BJ (cell line): Measurements from ENCODE around the gene PROM1. TPM values are rescaled to one million over a fixed set of nuclear protein-coding genes. Genes with fewer than 3 reads are reported as not detected.

Experiments used
- CTCF ChIA-PET: fragments of 350-600 bp; formaldehyde crosslinking; extraction: SDS; loops from one replicate; lab custom pipeline; 2021; ENCODE audit warnings: antibody characterized with exemption, inconsistent platforms; lab: Yijun Ruan, JAX
- POLR2A ChIA-PET: fragments of 300-600 bp; sonication (Branson Sonifier 250); formaldehyde crosslinking; extraction: SDS; loops from one replicate; lab custom pipeline; 2021; ENCODE audit warnings: antibody characterized with exemption; lab: Charles Lee
- DNase-seq: peaks from one replicate; pipeline ENCODE4 v3.0.0-alpha.2; 2011; ENCODE audit warnings: low read depth
- H3K27me3 ChIP-seq: 2 replicates; pipeline ENCODE4 v1.6.0; 2011; ENCODE audit warnings: low read length; ENCODE audit not compliant: control insufficient read depth, insufficient read depth
- H3K36me3 ChIP-seq: 2 replicates; pipeline ENCODE4 v1.5.1; 2011; ENCODE audit warnings: low read length; ENCODE audit not compliant: control insufficient read depth, insufficient read depth
- H3K4me3 ChIP-seq: 2 replicates; pipeline ENCODE4 v1.5.1; 2011; ENCODE audit warnings: low read depth, mild to moderate bottlenecking, control low read depth, low read length
- polyA plus RNA-seq: library from polyadenylated mRNA; depleted of rRNA; stranded (reverse); fragments of >200 nt; gene quantifications from 2 replicates; pipeline ENCODE4 v1.2.3, GENCODE V29; 2011
- TF ChIP-seq, protein P1 (sequence below): IDR thresholded peaks from 2 replicates; pipeline ENCODE4 v1.5.1; 2011; ENCODE audit warnings: low read depth, mild to moderate bottlenecking, control low read depth, inconsistent platforms, low read length, moderate library complexity; ENCODE audit not compliant: insufficient read depth

Gene PROM1
- polyA plus RNA-seq, 1 experiment, result not detected

- H3K4me3 ChIP-seq, result no peak overlapping the region
- 0 out of 2 replicates have a peak, but pooled peaks cover 4% of the 10 kb centered on the region for H3K27me3 ChIP-seq
- TF ChIP-seq, protein P1, sequence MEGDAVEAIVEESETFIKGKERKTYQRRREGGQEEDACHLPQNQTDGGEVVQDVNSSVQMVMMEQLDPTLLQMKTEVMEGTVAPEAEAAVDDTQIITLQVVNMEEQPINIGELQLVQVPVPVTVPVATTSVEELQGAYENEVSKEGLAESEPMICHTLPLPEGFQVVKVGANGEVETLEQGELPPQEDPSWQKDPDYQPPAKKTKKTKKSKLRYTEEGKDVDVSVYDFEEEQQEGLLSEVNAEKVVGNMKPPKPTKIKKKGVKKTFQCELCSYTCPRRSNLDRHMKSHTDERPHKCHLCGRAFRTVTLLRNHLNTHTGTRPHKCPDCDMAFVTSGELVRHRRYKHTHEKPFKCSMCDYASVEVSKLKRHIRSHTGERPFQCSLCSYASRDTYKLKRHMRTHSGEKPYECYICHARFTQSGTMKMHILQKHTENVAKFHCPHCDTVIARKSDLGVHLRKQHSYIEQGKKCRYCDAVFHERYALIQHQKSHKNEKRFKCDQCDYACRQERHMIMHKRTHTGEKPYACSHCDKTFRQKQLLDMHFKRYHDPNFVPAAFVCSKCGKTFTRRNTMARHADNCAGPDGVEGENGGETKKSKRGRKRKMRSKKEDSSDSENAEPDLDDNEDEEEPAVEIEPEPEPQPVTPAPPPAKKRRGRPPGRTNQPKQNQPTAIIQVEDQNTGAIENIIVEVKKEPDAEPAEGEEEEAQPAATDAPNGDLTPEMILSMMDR, result no peak
- H3K36me3 ChIP-seq, result no peaks in the 10 kb centered on the region
- POLR2A ChIA-PET, result no interaction called here
- no peak for DNase-seq
- CTCF ChIA-PET, result no interaction called here
Observed at GRCh38 chr4:16100833-16101232, 17.0 kb upstream of the PROM1 start.

DNA sequence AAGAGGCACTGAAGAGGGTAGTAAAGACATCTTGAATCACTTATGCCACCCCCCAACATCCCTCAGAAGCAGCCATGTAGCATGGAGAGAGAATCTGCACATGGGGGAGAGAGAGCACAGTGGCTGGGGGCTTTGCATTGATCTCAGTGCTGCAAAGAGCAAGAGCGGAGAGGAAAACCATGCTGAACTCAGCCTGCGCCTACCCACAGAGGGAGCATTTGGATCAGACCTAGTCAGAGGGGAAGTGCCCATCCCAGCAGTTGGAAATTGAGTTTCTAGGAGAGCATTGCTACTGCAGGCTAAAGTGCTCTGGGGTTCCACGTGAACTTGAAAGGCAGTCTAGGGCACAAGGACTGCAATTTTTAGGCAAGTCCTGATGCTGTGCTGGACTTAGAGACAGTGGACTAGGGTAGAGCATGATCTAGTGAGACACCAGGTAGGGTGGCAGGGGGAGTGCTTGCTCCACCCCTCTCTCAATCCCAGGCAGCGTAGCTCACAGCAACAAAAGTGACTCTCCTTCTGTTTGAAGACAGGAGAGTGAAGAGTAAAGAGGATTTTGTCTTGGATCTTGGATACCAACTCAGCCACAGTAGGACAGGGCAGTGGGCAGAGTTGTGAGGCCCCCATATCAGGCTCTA, 9.0 kb upstream of the PROM1 start:
- peaks cover 5% of the 10 kb centered on the region; the same call in 1 of the 2 replicates for H3K27me3 ChIP-seq
- ChIA-PET POLR2A (no interaction called here), CTCF (interaction anchor here (0.6 kb wide), 1 partner anchor 12 kb away, joined by 3 read pairs; no protein-coding TSS in a partner anchor)
- H3K36me3 ChIP-seq, result no peaks in the 10 kb centered on the region
- no peak overlapping the region for H3K4me3 ChIP-seq
- TF ChIP-seq, protein P1, result no peak
- DNase-seq, result no peak

- no peak for DNase-seq
- no peak overlapping the region for H3K4me3 ChIP-seq
- TF ChIP-seq, protein P1, result no peak
- no peaks in the 10 kb centered on the region for H3K36me3 ChIP-seq
- ChIA-PET POLR2A (no interaction called here), CTCF (interaction anchor here (0.8 kb wide), 1 partner anchor 17 kb away, joined by 3 read pairs; no protein-coding TSS in a partner anchor)
- peaks cover 8% of the 10 kb centered on the region for H3K27me3 ChIP-seq
Observed at GRCh38 chr4:16090096-16090705, 6.4 kb upstream of the PROM1 start.

DNA sequence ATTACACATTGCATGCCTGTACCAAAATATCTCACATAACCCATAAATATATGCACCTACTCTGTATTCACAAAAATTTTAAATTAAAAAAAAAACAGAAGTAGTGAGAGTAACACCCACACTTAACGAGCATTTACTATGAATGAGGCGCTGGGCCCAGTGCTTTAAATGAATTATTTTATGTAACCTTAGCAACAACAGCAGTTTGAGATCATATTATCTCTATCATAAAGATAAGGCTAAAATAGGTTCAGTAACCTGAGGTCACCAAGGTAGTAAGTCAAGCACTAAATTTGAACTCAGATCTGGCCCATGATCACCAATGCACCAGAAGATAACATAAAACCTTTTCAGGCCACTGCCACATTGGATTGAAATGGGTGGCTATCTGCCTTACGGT, 5.3 kb upstream of the PROM1 start:
- TF ChIP-seq, protein P1, result no peak
- CTCF ChIA-PET, result no interaction called here
- POLR2A ChIA-PET, result no interaction called here
- no peaks in the 10 kb centered on the region for H3K36me3 ChIP-seq
- H3K4me3 ChIP-seq, result no peak overlapping the region
- DNase-seq, result no peak
- peaks cover 11% of the 10 kb centered on the region for H3K27me3 ChIP-seq

DNA sequence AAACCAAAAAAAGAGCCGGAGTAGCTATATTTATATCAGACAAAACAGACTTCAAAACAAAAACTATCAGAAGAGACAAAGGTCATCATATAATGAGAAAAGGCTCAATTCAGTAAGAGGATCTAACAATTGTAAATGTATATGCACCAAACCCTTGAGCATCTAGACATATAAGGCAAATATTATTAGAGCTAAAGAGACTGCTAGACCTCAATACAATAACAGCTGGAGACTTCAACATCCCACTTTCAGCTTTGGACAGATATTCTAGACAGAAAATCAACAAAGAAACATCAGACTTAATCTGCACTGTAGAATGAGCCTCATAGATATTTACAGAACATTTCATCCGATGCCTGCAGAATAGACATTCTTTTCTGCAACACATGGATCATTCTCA, 4.8 kb upstream of the PROM1 start:
- CTCF ChIA-PET, result no interaction called here
- Histone ChIP-seq H3K4me3 (no peak overlapping the region), H3K36me3 (no peaks in the 10 kb centered on the region), H3K27me3 (peaks cover 16% of the 10 kb centered on the region)
- TF ChIP-seq, protein P1, result no peak
- no peak for DNase-seq
- POLR2A ChIA-PET, result no interaction called here
